BLaER1 treated with 17β-estradiol and CSF1 and Interleukin-3, amounts not matched to agents 10 nM and 100 nM (cell line): Measurements from ENCODE around the gene ZYX.

Experiments used
- H3K27ac ChIP-seq, 11 experiments: shearing (Covaris generic); formaldehyde crosslinking; 2 replicates each; pipeline ENCODE4 v1.8.1; 2022
- H3K27me3 ChIP-seq, 11 experiments: shearing (Covaris generic); formaldehyde crosslinking; 2 replicates each; pipeline ENCODE4 v1.8.1; 2022
- H3K36me3 ChIP-seq, 11 experiments: shearing (Covaris generic); formaldehyde crosslinking; 2 replicates each; pipeline ENCODE4 v1.8.1; 2022
- H3K4me1 ChIP-seq, 10 experiments: shearing (Covaris generic); formaldehyde crosslinking; 2 replicates each; pipeline ENCODE4 v1.8.1; 2022
- H3K4me2 ChIP-seq, 11 experiments: shearing (Covaris generic); formaldehyde crosslinking; 2 replicates each; pipeline ENCODE4 v1.8.1; 2022
- H3K4me3 ChIP-seq, 10 experiments: shearing (Covaris generic); formaldehyde crosslinking; 2 replicates each; pipeline ENCODE4 v1.8.1; 2022
- H3K9ac ChIP-seq, 11 experiments: shearing (Covaris generic); formaldehyde crosslinking; 2 replicates each; pipeline ENCODE4 v1.8.1; 2022
- H3K9me3 ChIP-seq, 11 experiments: shearing (Covaris generic); formaldehyde crosslinking; replicated peaks in 1 of 11; 2 replicates each; pipeline ENCODE4 v1.8.1; 2022
- H4K20me1 ChIP-seq, 11 experiments: shearing (Covaris generic); formaldehyde crosslinking; 2 replicates each; pipeline ENCODE4 v1.8.1; 2022
- Cebpa-rat ChIP-seq, 11 experiments: shearing (Covaris generic); IDR thresholded peaks; 2 replicates each; pipeline ENCODE4 v1.8.1; 2022

ZYX gene

GRCh38 chr7:143435266-143435665 lies 54.1 kb downstream of the ZYX start:
- H3K27me3 ChIP-seq, result no peaks in the 10 kb centered on the region
- no peak overlapping the region for H3K27ac ChIP-seq
- no peak overlapping the region for H3K9ac ChIP-seq
- H3K4me3 ChIP-seq, result no peak overlapping the region
- H3K36me3 ChIP-seq, result no peaks in the 10 kb centered on the region
- no peaks in the 10 kb centered on the region for H4K20me1 ChIP-seq
- H3K4me2 ChIP-seq, result no peak overlapping the region
- no peaks in the 10 kb centered on the region for H3K9me3 ChIP-seq
- peaks cover 0 to 14% (median 0%) of the 10 kb centered on the region in 10 experiments; a peak in 7 of 20 replicates for H3K4me1 ChIP-seq
- TF ChIP-seq Cebpa-rat (IDR thresholded peaks at IDR 0.05), result no peak

- H3K36me3 ChIP-seq, result no peaks in the 10 kb centered on the region
- H3K27me3 ChIP-seq, result no peaks in the 10 kb centered on the region
- no peak overlapping the region for H3K9ac ChIP-seq
- H3K4me2 ChIP-seq, result no peak overlapping the region
- H3K4me1 ChIP-seq, result peaks cover 0 to 12% (median 0%) of the 10 kb centered on the region in 10 experiments; a peak in 3 of 20 replicates
- no peak overlapping the region for H3K27ac ChIP-seq
- no peaks in the 10 kb centered on the region for H4K20me1 ChIP-seq
- no peaks in the 10 kb centered on the region for H3K9me3 ChIP-seq
- H3K4me3 ChIP-seq, result no peak overlapping the region
- TF ChIP-seq Cebpa-rat (IDR thresholded peaks at IDR 0.05), result no peak
Measured at GRCh38 chr7:143436325-143436946, 55.3 kb downstream of the ZYX start.

- Histone ChIP-seq H3K9me3 (no peaks in the 10 kb centered on the region), H3K27ac (no peak overlapping the region; a peak in 1 of 22 replicates), H4K20me1 (no peaks in the 10 kb centered on the region), H3K36me3 (no peaks in the 10 kb centered on the region), H3K4me1 (peaks cover 0 to 12% (median 0%) of the 10 kb centered on the region in 10 experiments; a peak in 3 of 20 replicates), H3K27me3 (no peaks in the 10 kb centered on the region), H3K4me2 (peak overlapping the region in 3 of 11 experiments; percentile 2 to 52 (median 7); a peak in 3 of 22 replicates), H3K9ac (no peak overlapping the region), H3K4me3 (no peak overlapping the region)
- no peak for TF ChIP-seq Cebpa-rat (IDR thresholded peaks at IDR 0.05)
Measured at GRCh38 chr7:143437578-143437977, 56.4 kb downstream of the ZYX start.

GRCh38 chr7:143439866-143440265 lies 58.7 kb downstream of the ZYX start:
- Histone ChIP-seq H3K4me1 (peaks cover 0 to 12% (median 0%) of the 10 kb centered on the region in 10 experiments; a peak in 3 of 20 replicates), H3K27ac (no peak overlapping the region), H3K4me2 (no peak overlapping the region), H3K27me3 (no peaks in the 10 kb centered on the region), H3K9ac (no peak overlapping the region), H3K9me3 (no peaks in the 10 kb centered on the region), H4K20me1 (no peaks in the 10 kb centered on the region), H3K4me3 (no peak overlapping the region), H3K36me3 (no peaks in the 10 kb centered on the region)
- no peak for TF ChIP-seq Cebpa-rat (IDR thresholded peaks at IDR 0.05)
